ENCODE results near the gene THPO. TPM values are rescaled to one million over a fixed set of nuclear protein-coding genes. Genes with fewer than 3 reads are reported as not detected.

THPO gene
- total and polyA plus RNA-seq, 2 donors (not counting 1 experiment from before 2014, with no cell fraction given), result not detected

GRCh38 chr3:184371570-184372018 is 6.4 kb downstream of the THPO start:
- no peak overlapping the region for H2AFZ ChIP-seq (ENCODE audit: insufficient read depth, low read depth, low read length, poor library complexity, severe bottlenecking)
- no peak overlapping the region for H3K9ac ChIP-seq (ENCODE audit: low read length)
- no peak overlapping the region for H3K4me3 ChIP-seq (ENCODE audit: control extremely low read depth in 1 of 5, extremely low read depth in 1 of 5, insufficient read depth in 1 of 5, low read depth in 2 of 5, low read length in 4 of 5)
- DNase-seq (peak; percentile 68), ATAC-seq (ENCODE audit: low read depth) (peak; percentile 82)
- Mint-ChIP-seq H3K27ac (no peak overlapping the region), H3K4me3 (no peak overlapping the region), H3K27me3 (peaks cover 15% of the 10 kb centered on the region), H3K4me1 (peaks cover 2% of the 10 kb centered on the region), H3K9me3 (ENCODE audit: insufficient read depth) (no peaks in the 10 kb centered on the region)
- peaks cover 0 to 24% of the 10 kb centered on the region in 2 experiments for H3K36me3 ChIP-seq (replicated peaks in 1 of 2; ENCODE audit: control extremely low read depth in 1 of 2, control insufficient read depth in 1 of 2, extremely low read depth in 1 of 2, insufficient read depth in 2 of 2, low read length in 1 of 2)
- CTCF ChIA-PET, result interaction anchor here (0.5 to 7.4 kb wide), 17 partner anchors 9 to 1665 kb away, joined by 3 to 107 read pairs (median 6); partner anchors contain the start of genes CHRD, CLCN2, EPHB3 and POLR2H
- H3K4me1 ChIP-seq (ENCODE audit: control insufficient read depth in 2 of 2, insufficient read depth in 2 of 2, low read length in 2 of 2), result no peaks in the 10 kb centered on the region
- no peak overlapping the region for H3K27ac ChIP-seq (ENCODE audit: low read length in 2 of 2)
- H3K9me3 ChIP-seq (ENCODE audit: control extremely low read depth in 1 of 3, control insufficient read depth in 2 of 3, insufficient read depth in 1 of 3, low read length in 2 of 3), result no peaks in the 10 kb centered on the region
- 0% methylated on average over 2 of the region's 5 CpGs for WGBS (ENCODE audit: insufficient coverage)
- POLR2A ChIA-PET, result no interaction called here
- no peak overlapping the region for H3K4me2 ChIP-seq (replicated peaks; ENCODE audit: low read depth, low read length, poor library complexity, severe bottlenecking)
- no peaks in the 10 kb centered on the region for H3K79me2 ChIP-seq (ENCODE audit: control insufficient read depth, insufficient read depth, low read length)
- TF ChIP-seq CTCF (IDR thresholded peaks at IDR 0.05), result peak; percentile 72
- no peak for TF ChIP-seq EZH2 (IDR thresholded peaks at IDR 0.05; ENCODE audit: borderline replicate concordance, insufficient read depth, low read depth, low read length, poor library complexity, severe bottlenecking)
- no peaks in the 10 kb centered on the region for H4K20me1 ChIP-seq (ENCODE audit: control insufficient read depth, insufficient read depth, low read length, poor library complexity, severe bottlenecking)
- H3K27me3 ChIP-seq (replicated peaks in 1 of 4; ENCODE audit: control extremely low read depth in 1 of 4, control insufficient read depth in 3 of 4, insufficient read depth in 4 of 4, low read length in 3 of 4), result peaks cover 0 to 12% (median 0%) of the 10 kb centered on the region in 4 experiments
- intact Hi-C loops (cut with micrococcal nuclease), result loop anchor here (1.0 kb wide), 1 partner anchor 142 kb away; no protein-coding TSS in a partner anchor

GRCh38 chr3:184368586-184369183 is 9.3 kb downstream of the THPO start:
- intact Hi-C loops (cut with micrococcal nuclease), result no loop called here
- 97% methylated on average over 2 of the region's 3 CpGs for WGBS (ENCODE audit: insufficient coverage)
- CTCF ChIA-PET, result interaction anchor here (1.3 to 7.4 kb wide), 3 partner anchors 10 to 146 kb away, joined by 3 to 107 read pairs (median 3); partner anchors contain the start of gene THPO

More at GRCh38 chr3:184368586-184369183, 9.3 kb downstream of the THPO start:
- Histone ChIP-seq H2AFZ (ENCODE audit: insufficient read depth, low read depth, low read length, poor library complexity, severe bottlenecking) (no peak overlapping the region), H4K20me1 (ENCODE audit: control insufficient read depth, insufficient read depth, low read length, poor library complexity, severe bottlenecking) (no peaks in the 10 kb centered on the region), H3K4me2 (replicated peaks; ENCODE audit: low read depth, low read length, poor library complexity, severe bottlenecking) (no peak overlapping the region), H3K36me3 (replicated peaks in 1 of 2; ENCODE audit: control extremely low read depth in 1 of 2, control insufficient read depth in 1 of 2, extremely low read depth in 1 of 2, insufficient read depth in 2 of 2, low read length in 1 of 2) (peaks cover 0 to 25% of the 10 kb centered on the region in 2 experiments), H3K27ac (ENCODE audit: low read length in 2 of 2) (no peak overlapping the region), H3K4me3 (ENCODE audit: control extremely low read depth in 1 of 5, extremely low read depth in 1 of 5, insufficient read depth in 1 of 5, low read depth in 2 of 5, low read length in 4 of 5) (no peak overlapping the region), H3K27me3 (replicated peaks in 1 of 4; ENCODE audit: control extremely low read depth in 1 of 4, control insufficient read depth in 3 of 4, insufficient read depth in 4 of 4, low read length in 3 of 4) (no peaks in the 10 kb centered on the region), H3K4me1 (ENCODE audit: control insufficient read depth in 2 of 2, insufficient read depth in 2 of 2, low read length in 2 of 2) (peaks cover 2 to 7% of the 10 kb centered on the region in 2 donors), H3K9me3 (ENCODE audit: control extremely low read depth in 1 of 3, control insufficient read depth in 2 of 3, insufficient read depth in 1 of 3, low read length in 2 of 3) (no peaks in the 10 kb centered on the region), H3K9ac (ENCODE audit: low read length) (no peak overlapping the region), H3K79me2 (ENCODE audit: control insufficient read depth, insufficient read depth, low read length) (no peaks in the 10 kb centered on the region)
- H3K27me3 Mint-ChIP-seq, result no peaks in the 10 kb centered on the region
- peaks cover 14% of the 10 kb centered on the region for H3K4me1 Mint-ChIP-seq
- no peak for ATAC-seq (ENCODE audit: low read depth)
- H3K27ac Mint-ChIP-seq, result no peak overlapping the region
- no peak for TF ChIP-seq CTCF (IDR thresholded peaks at IDR 0.05)
- no peak for TF ChIP-seq EZH2 (IDR thresholded peaks at IDR 0.05; ENCODE audit: borderline replicate concordance, insufficient read depth, low read depth, low read length, poor library complexity, severe bottlenecking)
- H3K4me3 Mint-ChIP-seq, result no peak overlapping the region
- H3K9me3 Mint-ChIP-seq (ENCODE audit: insufficient read depth), result no peaks in the 10 kb centered on the region
- POLR2A ChIA-PET, result no interaction called here
- no peak for DNase-seq
